HL-60 (cell line): ENCODE results near the gene RTTN.

ENCODE experiments used
- GABPA ChIP-seq: IDR thresholded peaks from 2 replicates; pipeline ENCODE4 v1.6.1; 2012; ENCODE audit warnings: low read depth
- POLR2AphosphoS5 ChIP-seq: IDR thresholded peaks from 2 replicates; pipeline ENCODE4 v1.6.1; 2012; ENCODE audit warnings: low read depth
- SPI1 ChIP-seq: IDR thresholded peaks from 2 replicates; pipeline ENCODE4 v1.6.1; 2012; ENCODE audit warnings: low read depth, mild to moderate bottlenecking, borderline replicate concordance
- TF ChIP-seq, protein P1 (sequence below): IDR thresholded peaks from one replicate; pipeline ENCODE4 v1.5.1; 2011; ENCODE audit warnings: low read length, control low read depth, inconsistent platforms; ENCODE audit not compliant: insufficient read depth
- TF ChIP-seq, protein P2 (sequence below): IDR thresholded peaks from 2 replicates; pipeline ENCODE4 v1.6.1; 2012; ENCODE audit warnings: low read depth; ENCODE audit not compliant: insufficient replicate concordance

DNA sequence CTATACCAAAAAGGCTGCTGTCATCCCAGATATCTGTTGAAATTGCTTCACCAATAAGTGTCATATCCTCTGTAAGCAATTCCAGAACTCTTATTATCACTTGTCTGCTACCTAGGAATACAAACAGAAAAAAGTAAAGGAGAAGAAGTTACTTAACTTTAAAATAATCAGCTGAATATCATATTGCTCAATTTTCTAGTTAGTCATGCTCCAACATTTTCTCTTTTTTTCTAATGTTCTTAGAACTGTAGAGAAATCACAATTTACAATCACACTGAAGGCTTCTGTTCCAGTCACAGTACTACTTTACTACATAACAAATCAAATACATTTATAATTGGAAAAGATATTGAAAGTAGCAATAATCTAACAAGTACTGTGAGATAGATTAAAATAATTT, 17.4 kb downstream of the RTTN start:
- TF ChIP-seq, protein P1, sequence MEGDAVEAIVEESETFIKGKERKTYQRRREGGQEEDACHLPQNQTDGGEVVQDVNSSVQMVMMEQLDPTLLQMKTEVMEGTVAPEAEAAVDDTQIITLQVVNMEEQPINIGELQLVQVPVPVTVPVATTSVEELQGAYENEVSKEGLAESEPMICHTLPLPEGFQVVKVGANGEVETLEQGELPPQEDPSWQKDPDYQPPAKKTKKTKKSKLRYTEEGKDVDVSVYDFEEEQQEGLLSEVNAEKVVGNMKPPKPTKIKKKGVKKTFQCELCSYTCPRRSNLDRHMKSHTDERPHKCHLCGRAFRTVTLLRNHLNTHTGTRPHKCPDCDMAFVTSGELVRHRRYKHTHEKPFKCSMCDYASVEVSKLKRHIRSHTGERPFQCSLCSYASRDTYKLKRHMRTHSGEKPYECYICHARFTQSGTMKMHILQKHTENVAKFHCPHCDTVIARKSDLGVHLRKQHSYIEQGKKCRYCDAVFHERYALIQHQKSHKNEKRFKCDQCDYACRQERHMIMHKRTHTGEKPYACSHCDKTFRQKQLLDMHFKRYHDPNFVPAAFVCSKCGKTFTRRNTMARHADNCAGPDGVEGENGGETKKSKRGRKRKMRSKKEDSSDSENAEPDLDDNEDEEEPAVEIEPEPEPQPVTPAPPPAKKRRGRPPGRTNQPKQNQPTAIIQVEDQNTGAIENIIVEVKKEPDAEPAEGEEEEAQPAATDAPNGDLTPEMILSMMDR, result no peak
- TF ChIP-seq, protein P2, sequence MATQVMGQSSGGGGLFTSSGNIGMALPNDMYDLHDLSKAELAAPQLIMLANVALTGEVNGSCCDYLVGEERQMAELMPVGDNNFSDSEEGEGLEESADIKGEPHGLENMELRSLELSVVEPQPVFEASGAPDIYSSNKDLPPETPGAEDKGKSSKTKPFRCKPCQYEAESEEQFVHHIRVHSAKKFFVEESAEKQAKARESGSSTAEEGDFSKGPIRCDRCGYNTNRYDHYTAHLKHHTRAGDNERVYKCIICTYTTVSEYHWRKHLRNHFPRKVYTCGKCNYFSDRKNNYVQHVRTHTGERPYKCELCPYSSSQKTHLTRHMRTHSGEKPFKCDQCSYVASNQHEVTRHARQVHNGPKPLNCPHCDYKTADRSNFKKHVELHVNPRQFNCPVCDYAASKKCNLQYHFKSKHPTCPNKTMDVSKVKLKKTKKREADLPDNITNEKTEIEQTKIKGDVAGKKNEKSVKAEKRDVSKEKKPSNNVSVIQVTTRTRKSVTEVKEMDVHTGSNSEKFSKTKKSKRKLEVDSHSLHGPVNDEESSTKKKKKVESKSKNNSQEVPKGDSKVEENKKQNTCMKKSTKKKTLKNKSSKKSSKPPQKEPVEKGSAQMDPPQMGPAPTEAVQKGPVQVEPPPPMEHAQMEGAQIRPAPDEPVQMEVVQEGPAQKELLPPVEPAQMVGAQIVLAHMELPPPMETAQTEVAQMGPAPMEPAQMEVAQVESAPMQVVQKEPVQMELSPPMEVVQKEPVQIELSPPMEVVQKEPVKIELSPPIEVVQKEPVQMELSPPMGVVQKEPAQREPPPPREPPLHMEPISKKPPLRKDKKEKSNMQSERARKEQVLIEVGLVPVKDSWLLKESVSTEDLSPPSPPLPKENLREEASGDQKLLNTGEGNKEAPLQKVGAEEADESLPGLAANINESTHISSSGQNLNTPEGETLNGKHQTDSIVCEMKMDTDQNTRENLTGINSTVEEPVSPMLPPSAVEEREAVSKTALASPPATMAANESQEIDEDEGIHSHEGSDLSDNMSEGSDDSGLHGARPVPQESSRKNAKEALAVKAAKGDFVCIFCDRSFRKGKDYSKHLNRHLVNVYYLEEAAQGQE, result no peak
- no peak for TF ChIP-seq POLR2AphosphoS5
- no peak for TF ChIP-seq GABPA
- no peak for TF ChIP-seq SPI1
